ENCODE measurements around the gene CENATAC.
"Not testable (repeated sequence)": the region's sequence is repeated elsewhere in the genome, so short reads cannot be mapped to it uniquely, and the experiment has no call there.

The CENATAC gene

GRCh38 chr11:119038884-119039283 lies 40.9 kb downstream of the CENATAC start:
- DNase-seq (ENCODE audit: low read depth in 1 of 2, low spot score in 1 of 2): no peak
- no peak for TF ChIP-seq POLR2AphosphoS5 (IDR thresholded peaks at IDR 0.05; ENCODE audit: low read depth)
- H3K27me3 ChIP-seq (ENCODE audit: insufficient read depth, poor library complexity, severe bottlenecking): no peaks in the 10 kb centered on the region
- H3K4me3 ChIP-seq (replicated peaks; ENCODE audit: insufficient read depth, low read length): no peak overlapping the region
- H3K27ac ChIP-seq (replicated peaks): no peak overlapping the region

- not testable (repeated sequence) for H3K4me3 ChIP-seq (replicated peaks; ENCODE audit: insufficient read depth, low read length); H3K27me3 ChIP-seq (ENCODE audit: insufficient read depth, poor library complexity, severe bottlenecking)
- peak in 1 of 2 experiments; percentile 23 for DNase-seq (ENCODE audit: low read depth in 1 of 2, low spot score in 1 of 2)
- H3K27ac ChIP-seq (replicated peaks): peak overlapping the region; percentile 36; the same call in 1 of the 2 replicates
These were observed 41.5 kb downstream of the CENATAC start for GRCh38 chr11:119039471-119039870.

- Histone ChIP-seq H3K27me3 (ENCODE audit: insufficient read depth, poor library complexity, severe bottlenecking) (no peaks in the 10 kb centered on the region), H3K4me3 (replicated peaks; ENCODE audit: insufficient read depth, low read length) (no peak overlapping the region), H3K27ac (replicated peaks) (no peak overlapping the region)
- no peak for DNase-seq (ENCODE audit: low read depth in 1 of 2, low spot score in 1 of 2)
- no peak for TF ChIP-seq POLR2AphosphoS5 (IDR thresholded peaks at IDR 0.05; ENCODE audit: low read depth)
- TF ChIP-seq GABPA (IDR thresholded peaks at IDR 0.05; ENCODE audit: low read depth): no peak
- no peak for TF ChIP-seq REST (IDR thresholded peaks at IDR 0.05; ENCODE audit: insufficient replicate concordance, low read depth)
- TF ChIP-seq CTCF (IDR thresholded peaks at IDR 0.05; ENCODE audit: insufficient read depth, low read length): no peak
- no peak for TF ChIP-seq SPI1 (IDR thresholded peaks at IDR 0.05; ENCODE audit: borderline replicate concordance, low read depth)
These were observed 44.0 kb downstream of the CENATAC start for GRCh38 chr11:119041821-119042514.

GRCh38 chr11:119042927-119043326 lies 45.0 kb downstream of the CENATAC start:
- no peak for DNase-seq (ENCODE audit: low read depth in 1 of 2, low spot score in 1 of 2)
- H3K27me3 ChIP-seq (ENCODE audit: insufficient read depth, poor library complexity, severe bottlenecking): no peaks in the 10 kb centered on the region
- no peak overlapping the region for H3K27ac ChIP-seq (replicated peaks)
- no peak overlapping the region for H3K4me3 ChIP-seq (replicated peaks; ENCODE audit: insufficient read depth, low read length)
- no peak for TF ChIP-seq CTCF (IDR thresholded peaks at IDR 0.05; ENCODE audit: insufficient read depth, low read length)
- TF ChIP-seq POLR2AphosphoS5 (IDR thresholded peaks at IDR 0.05; ENCODE audit: low read depth): no peak
- TF ChIP-seq GABPA (IDR thresholded peaks at IDR 0.05; ENCODE audit: low read depth): no peak
- TF ChIP-seq SPI1 (IDR thresholded peaks at IDR 0.05; ENCODE audit: borderline replicate concordance, low read depth): no peak
- no peak for TF ChIP-seq REST (IDR thresholded peaks at IDR 0.05; ENCODE audit: insufficient replicate concordance, low read depth)

DNA sequence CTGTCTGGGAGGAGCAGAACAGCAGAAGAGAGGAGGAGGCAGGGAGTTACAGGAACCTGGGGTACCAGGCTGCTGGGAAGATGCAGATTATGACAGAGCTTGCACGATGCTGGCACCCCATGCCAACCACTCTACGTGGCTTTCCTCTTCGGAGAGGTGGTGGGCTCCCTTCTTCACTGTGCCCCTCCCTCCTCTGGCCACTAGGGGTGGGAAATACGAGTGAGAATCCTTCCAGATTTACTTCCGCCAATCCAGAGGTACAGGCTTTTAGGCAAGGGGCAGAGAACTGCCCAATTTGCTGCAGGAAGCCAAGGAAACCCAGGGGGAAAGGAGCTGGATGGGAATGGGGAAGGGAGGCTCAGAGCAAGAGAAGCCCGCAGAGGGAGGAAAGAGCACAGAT lies 46.8 kb downstream of the CENATAC start:
- TF ChIP-seq SPI1 (IDR thresholded peaks at IDR 0.05; ENCODE audit: borderline replicate concordance, low read depth): no peak
- TF ChIP-seq CTCF (IDR thresholded peaks at IDR 0.05; ENCODE audit: insufficient read depth, low read length): no peak
- TF ChIP-seq REST (IDR thresholded peaks at IDR 0.05; ENCODE audit: insufficient replicate concordance, low read depth): no peak
- no peak for TF ChIP-seq POLR2AphosphoS5 (IDR thresholded peaks at IDR 0.05; ENCODE audit: low read depth)
- TF ChIP-seq GABPA (IDR thresholded peaks at IDR 0.05; ENCODE audit: low read depth): no peak
- no peak for DNase-seq (ENCODE audit: low read depth in 1 of 2, low spot score in 1 of 2)
- no peak overlapping the region for H3K27ac ChIP-seq (replicated peaks)
- no peak overlapping the region for H3K4me3 ChIP-seq (replicated peaks; ENCODE audit: insufficient read depth, low read length)
- no peaks in the 10 kb centered on the region for H3K27me3 ChIP-seq (ENCODE audit: insufficient read depth, poor library complexity, severe bottlenecking)
